PFSK-1 (cell line): ENCODE data around the gene TNFRSF14.

Source experiments
- POLR2AphosphoS5 ChIP-seq: IDR thresholded peaks from 2 replicates; pipeline ENCODE4 v1.6.1; 2012; ENCODE audit warnings: low read depth, mild to moderate bottlenecking, control low read depth, low read length, moderate library complexity
- SIN3A ChIP-seq: IDR thresholded peaks from 2 replicates; pipeline ENCODE4 v1.6.1; 2012; ENCODE audit warnings: mild to moderate bottlenecking, low read length, moderate library complexity, borderline replicate concordance; ENCODE audit not compliant: insufficient read depth
- TAF1 ChIP-seq: IDR thresholded peaks from 2 replicates; pipeline ENCODE4 v1.6.1; 2012; ENCODE audit warnings: low read length, control low read depth, borderline replicate concordance; ENCODE audit not compliant: insufficient read depth
- TF ChIP-seq, protein P1 (sequence below), 2 experiments: IDR thresholded peaks; 2 replicates each; pipeline versions ENCODE4 v1.6.1 to v1.8.0; 2011 to 2012; ENCODE audit warnings: low read depth in 2 of 2, low read length in 2 of 2, control low read depth in 1 of 2, inconsistent platforms in 1 of 2, mild to moderate bottlenecking in 1 of 2, moderate library complexity in 1 of 2; ENCODE audit not compliant: insufficient read depth in 1 of 2

The TNFRSF14 gene

DNA sequence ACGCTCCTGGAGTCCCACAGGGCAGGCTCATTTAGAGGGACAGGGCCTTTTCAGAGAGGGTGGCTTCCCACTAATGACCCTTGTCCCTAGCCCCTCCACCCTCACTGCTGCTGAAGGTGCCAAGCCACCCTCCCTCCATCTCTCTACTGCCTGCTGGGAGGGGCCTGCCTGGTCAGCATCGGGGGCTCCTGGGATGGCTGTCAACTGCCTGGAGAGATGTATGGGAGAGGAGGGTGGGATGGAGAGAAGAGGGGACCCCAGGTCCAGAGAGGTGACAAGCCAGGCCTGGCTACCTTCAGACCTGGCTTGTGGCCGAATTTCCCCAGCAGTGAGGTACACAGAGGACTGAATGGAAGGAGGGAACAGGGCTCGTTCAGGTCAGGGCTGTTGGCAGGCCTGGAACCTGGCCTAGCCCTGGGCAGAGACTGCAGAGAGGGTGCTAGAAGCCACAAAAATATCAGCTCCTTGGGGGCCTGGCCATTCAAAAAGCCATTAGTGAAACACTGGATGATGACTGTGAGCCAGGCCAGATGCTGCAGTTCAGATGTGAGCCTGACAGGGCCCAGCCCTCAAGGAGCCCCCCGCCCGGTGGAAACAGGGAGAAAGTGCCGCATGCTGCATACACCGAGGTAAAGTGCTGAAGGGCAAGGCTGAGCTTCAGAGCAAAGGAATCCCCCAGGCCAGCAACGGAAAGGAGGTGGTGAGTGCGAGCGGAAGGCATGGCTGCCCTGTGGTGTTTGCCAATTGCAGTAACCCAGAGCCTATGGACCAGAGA lies 56.6 kb downstream of the TNFRSF14 start:
- no peak for TF ChIP-seq SIN3A
- TF ChIP-seq, protein P1, sequence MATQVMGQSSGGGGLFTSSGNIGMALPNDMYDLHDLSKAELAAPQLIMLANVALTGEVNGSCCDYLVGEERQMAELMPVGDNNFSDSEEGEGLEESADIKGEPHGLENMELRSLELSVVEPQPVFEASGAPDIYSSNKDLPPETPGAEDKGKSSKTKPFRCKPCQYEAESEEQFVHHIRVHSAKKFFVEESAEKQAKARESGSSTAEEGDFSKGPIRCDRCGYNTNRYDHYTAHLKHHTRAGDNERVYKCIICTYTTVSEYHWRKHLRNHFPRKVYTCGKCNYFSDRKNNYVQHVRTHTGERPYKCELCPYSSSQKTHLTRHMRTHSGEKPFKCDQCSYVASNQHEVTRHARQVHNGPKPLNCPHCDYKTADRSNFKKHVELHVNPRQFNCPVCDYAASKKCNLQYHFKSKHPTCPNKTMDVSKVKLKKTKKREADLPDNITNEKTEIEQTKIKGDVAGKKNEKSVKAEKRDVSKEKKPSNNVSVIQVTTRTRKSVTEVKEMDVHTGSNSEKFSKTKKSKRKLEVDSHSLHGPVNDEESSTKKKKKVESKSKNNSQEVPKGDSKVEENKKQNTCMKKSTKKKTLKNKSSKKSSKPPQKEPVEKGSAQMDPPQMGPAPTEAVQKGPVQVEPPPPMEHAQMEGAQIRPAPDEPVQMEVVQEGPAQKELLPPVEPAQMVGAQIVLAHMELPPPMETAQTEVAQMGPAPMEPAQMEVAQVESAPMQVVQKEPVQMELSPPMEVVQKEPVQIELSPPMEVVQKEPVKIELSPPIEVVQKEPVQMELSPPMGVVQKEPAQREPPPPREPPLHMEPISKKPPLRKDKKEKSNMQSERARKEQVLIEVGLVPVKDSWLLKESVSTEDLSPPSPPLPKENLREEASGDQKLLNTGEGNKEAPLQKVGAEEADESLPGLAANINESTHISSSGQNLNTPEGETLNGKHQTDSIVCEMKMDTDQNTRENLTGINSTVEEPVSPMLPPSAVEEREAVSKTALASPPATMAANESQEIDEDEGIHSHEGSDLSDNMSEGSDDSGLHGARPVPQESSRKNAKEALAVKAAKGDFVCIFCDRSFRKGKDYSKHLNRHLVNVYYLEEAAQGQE (IDR thresholded peaks at IDR 0.05; ENCODE audit: insufficient read depth in 1 of 2, low read depth in 2 of 2, low read length in 2 of 2), result no peak
- TF ChIP-seq POLR2AphosphoS5, result no peak
- TF ChIP-seq TAF1, result no peak
